Nephron progenitor cell (in vitro differentiated cells): ENCODE measurements around the gene MTCH1.

Source experiments
- DNase-seq: peaks from one replicate; pipeline ENCODE4 v3.0.0; 2021
- H3K27ac Mint-ChIP-seq: 2 replicates; pipeline ENCODE4 v1.8.0; 2021; ENCODE audit warnings: mild to moderate bottlenecking, moderate library complexity, mixed read lengths
- H3K27me3 Mint-ChIP-seq: 2 replicates; pipeline ENCODE4 v1.8.0; 2021; ENCODE audit warnings: mild to moderate bottlenecking, low read depth, mixed read lengths; ENCODE audit not compliant: poor library complexity
- H3K36me3 Mint-ChIP-seq: 2 replicates; pipeline ENCODE4 v1.8.0; 2021; ENCODE audit warnings: low read depth, mixed read lengths
- H3K4me1 Mint-ChIP-seq: 2 replicates; pipeline ENCODE4 v1.8.0; 2021; ENCODE audit warnings: mixed read lengths
- H3K4me3 Mint-ChIP-seq: 2 replicates; pipeline ENCODE4 v1.8.0; 2021; ENCODE audit warnings: mild to moderate bottlenecking, moderate library complexity, mixed read lengths
- H3K9me3 Mint-ChIP-seq: 2 replicates; pipeline ENCODE4 v1.8.0; 2021; ENCODE audit warnings: mild to moderate bottlenecking, moderate library complexity, mixed read lengths
- TF ChIP-seq, protein P1 (sequence below): fragments of 200-600 bp; sonication (generic); IDR thresholded peaks from 2 replicates; pipeline ENCODE4 v1.5.0; 2021; ENCODE audit warnings: antibody characterized with exemption

Gene MTCH1

DNA sequence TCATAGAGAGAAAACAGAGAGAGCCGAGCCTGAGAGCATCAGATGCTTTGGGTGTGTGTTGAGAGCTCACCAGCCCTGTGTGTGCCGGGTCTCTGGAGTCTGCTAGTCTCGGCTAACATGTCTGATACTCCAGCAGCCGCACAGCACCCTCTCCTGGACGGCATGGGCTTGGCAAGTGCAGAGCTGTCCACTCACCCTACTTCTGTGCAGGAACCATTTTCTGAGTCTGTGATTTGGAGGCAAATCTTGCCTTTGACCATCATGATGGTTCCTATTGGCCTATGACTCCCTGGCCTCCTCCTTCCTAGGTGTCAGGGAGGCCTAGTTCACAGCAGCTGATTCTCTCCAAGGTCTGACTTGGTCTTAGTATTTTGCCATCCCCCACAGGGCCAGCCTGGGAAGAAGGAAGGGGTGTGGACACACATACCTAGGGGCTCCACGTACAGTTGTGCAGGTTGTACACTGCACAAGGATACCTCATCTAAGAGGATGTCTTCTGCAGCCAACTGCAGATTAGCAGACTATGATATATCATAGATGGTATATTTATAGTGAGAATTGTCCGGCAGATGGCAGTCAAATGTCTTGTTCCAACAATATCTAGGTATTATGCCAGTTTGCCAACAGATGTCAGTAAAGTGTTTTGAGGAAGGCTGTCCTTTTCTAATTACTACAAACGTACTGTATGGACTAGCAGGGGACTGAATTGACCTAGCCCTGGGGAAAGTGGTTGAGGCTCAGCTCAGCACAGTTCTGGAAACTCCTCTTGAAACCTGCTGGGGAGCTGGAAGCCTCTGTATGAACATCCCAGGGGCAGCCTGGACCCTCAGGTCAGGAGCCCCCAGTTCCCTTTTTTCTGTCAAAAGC is 32.4 kb upstream of the MTCH1 start:
- TF ChIP-seq, protein P1, sequence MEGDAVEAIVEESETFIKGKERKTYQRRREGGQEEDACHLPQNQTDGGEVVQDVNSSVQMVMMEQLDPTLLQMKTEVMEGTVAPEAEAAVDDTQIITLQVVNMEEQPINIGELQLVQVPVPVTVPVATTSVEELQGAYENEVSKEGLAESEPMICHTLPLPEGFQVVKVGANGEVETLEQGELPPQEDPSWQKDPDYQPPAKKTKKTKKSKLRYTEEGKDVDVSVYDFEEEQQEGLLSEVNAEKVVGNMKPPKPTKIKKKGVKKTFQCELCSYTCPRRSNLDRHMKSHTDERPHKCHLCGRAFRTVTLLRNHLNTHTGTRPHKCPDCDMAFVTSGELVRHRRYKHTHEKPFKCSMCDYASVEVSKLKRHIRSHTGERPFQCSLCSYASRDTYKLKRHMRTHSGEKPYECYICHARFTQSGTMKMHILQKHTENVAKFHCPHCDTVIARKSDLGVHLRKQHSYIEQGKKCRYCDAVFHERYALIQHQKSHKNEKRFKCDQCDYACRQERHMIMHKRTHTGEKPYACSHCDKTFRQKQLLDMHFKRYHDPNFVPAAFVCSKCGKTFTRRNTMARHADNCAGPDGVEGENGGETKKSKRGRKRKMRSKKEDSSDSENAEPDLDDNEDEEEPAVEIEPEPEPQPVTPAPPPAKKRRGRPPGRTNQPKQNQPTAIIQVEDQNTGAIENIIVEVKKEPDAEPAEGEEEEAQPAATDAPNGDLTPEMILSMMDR, result peak; percentile 90
- H3K27me3 Mint-ChIP-seq, result peaks cover 11% of the 10 kb centered on the region
- no peaks in the 10 kb centered on the region for H3K9me3 Mint-ChIP-seq
- H3K4me3 Mint-ChIP-seq, result no peak overlapping the region
- H3K27ac Mint-ChIP-seq, result no peak overlapping the region
- no peaks in the 10 kb centered on the region for H3K36me3 Mint-ChIP-seq
- DNase-seq, result peak; percentile 90
- peaks cover 23% of the 10 kb centered on the region for H3K4me1 Mint-ChIP-seq

DNA sequence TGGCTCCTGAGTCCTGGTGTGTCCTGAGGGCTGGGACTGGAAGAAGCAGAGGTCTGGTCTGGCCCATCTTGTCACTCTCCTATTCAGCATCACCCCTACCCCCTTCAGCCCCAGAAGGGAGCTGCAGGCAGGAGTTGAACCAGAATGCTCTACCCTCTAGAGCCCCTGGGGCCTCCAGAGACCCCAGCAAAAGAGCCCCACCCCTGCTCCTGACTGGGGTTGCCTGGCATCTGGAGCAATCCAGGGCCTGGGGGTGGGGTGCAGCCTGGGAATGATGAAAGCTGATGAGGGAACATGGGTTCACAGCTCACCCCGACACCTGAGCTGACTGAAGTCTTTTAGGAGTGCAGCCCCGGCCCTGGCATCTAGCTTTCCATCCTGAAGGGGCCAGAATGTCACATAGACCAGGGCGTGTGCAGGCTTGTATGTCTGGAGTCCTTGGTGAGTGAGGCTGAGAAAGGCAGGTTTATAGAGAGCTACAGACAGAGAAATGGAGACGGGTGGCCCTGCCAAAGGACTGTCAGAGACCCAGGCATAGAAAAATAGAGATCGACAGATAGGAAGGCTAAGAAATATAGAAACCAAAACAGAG is 31.7 kb upstream of the MTCH1 start:
- TF ChIP-seq, protein P1, result no peak
- H3K36me3 Mint-ChIP-seq, result no peaks in the 10 kb centered on the region
- no peak overlapping the region for H3K4me3 Mint-ChIP-seq
- H3K27ac Mint-ChIP-seq, result no peak overlapping the region
- no peaks in the 10 kb centered on the region for H3K9me3 Mint-ChIP-seq
- DNase-seq, result no peak
- peaks cover 11% of the 10 kb centered on the region for H3K27me3 Mint-ChIP-seq
- H3K4me1 Mint-ChIP-seq, result peaks cover 16% of the 10 kb centered on the region

DNA sequence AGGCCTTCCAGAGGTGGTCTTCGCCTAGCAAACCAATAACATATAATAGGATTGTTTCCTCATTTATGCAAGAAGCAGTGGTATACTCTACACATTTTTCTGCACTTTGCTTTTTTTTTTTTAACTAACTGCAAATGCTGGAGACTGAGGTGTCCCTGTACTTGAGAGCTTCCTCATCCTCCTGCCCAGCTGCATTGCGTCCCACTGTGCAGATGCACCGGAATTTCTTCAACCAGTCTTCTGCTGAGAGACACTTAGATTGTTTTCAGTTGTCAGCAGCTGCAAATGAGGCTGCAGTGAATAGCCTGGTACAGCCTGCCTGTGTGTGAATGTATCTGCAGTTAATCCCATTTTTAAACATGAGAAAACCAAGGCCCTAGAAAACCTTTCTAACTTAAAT is 31.0 kb upstream of the MTCH1 start:
- H3K9me3 Mint-ChIP-seq, result no peaks in the 10 kb centered on the region
- DNase-seq, result no peak
- peaks cover 11% of the 10 kb centered on the region for H3K27me3 Mint-ChIP-seq
- no peak overlapping the region for H3K27ac Mint-ChIP-seq
- H3K4me3 Mint-ChIP-seq, result no peak overlapping the region
- TF ChIP-seq, protein P1, result no peak
- H3K36me3 Mint-ChIP-seq, result no peaks in the 10 kb centered on the region
- H3K4me1 Mint-ChIP-seq, result peaks cover 16% of the 10 kb centered on the region

DNA sequence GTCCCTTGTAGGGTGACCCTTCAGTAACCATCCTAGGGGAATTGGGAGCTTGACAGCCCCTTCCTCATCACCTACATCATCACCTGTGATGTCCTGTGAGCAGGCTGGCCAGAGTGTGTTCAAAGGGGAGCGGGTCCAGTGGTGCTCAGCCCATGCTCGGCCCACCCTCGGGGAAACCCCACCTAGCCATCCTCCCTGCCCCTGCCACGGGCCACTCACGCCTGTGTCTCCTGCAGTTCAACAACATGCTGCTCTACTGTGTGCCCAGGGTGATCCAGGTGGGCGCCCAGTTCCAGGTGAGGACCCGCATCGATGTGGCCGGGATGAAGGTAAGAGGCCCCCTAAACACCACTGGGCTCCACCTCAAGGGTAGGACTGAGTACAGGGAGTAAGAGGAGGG is 29.5 kb upstream of the MTCH1 start:
- no peaks in the 10 kb centered on the region for H3K9me3 Mint-ChIP-seq
- H3K4me3 Mint-ChIP-seq, result no peak overlapping the region
- TF ChIP-seq, protein P1, result no peak
- DNase-seq, result no peak
- peak overlapping the region; percentile 39 for H3K27ac Mint-ChIP-seq
- peaks cover 7% of the 10 kb centered on the region for H3K27me3 Mint-ChIP-seq
- no peaks in the 10 kb centered on the region for H3K36me3 Mint-ChIP-seq
- peaks cover 10% of the 10 kb centered on the region for H3K4me1 Mint-ChIP-seq

DNA sequence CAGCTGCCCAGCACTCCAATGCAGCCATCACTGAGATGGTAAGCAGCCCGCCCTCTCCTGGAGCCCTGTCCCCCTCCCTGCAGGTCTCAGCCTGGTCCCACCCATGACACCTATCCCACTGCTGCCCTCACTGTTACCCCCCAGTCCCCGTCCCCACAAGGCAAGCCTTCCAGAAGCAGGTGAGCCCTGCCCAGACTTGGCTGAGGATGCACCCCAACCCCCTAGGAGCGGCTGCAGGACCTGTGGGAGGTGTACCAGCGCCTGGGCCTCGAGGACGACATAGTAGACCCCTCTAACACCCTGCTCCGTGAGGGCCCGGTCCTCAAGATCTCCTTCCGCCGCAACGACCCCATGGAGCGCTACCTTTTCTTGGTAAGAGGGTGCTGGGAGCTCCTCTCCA is 28.7 kb upstream of the MTCH1 start:
- Mint-ChIP-seq H3K27me3 (peaks cover 8% of the 10 kb centered on the region), H3K9me3 (no peaks in the 10 kb centered on the region), H3K27ac (no peak overlapping the region), H3K36me3 (no peaks in the 10 kb centered on the region), H3K4me1 (peaks cover 10% of the 10 kb centered on the region), H3K4me3 (no peak overlapping the region)
- TF ChIP-seq, protein P1, result no peak
- no peak for DNase-seq
